KMS-11 (cell line): ENCODE data around the gene NRXN3.

Source experiments
- H2AFZ ChIP-seq: fragments of 200-600 bp; sonication (generic); 2 replicates; pipeline ENCODE4 v1.6.1; 2016; ENCODE audit warnings: antibody characterized with exemption, mixed run types, low read depth
- H3K27ac ChIP-seq: fragments of 200-600 bp; sonication (generic); 2 replicates; pipeline ENCODE4 v1.6.1; 2016; ENCODE audit warnings: mild to moderate bottlenecking, mixed run types
- H3K27me3 ChIP-seq: fragments of 200-600 bp; sonication (generic); 2 replicates; pipeline ENCODE4 v1.6.1; 2017; ENCODE audit warnings: mild to moderate bottlenecking, low read depth, mixed run types, moderate library complexity; ENCODE audit not compliant: insufficient read depth
- H3K36me3 ChIP-seq: fragments of 200-600 bp; sonication (generic); 2 replicates; pipeline ENCODE4 v1.6.1; 2017; ENCODE audit warnings: mild to moderate bottlenecking, mixed run types; ENCODE audit not compliant: insufficient read depth
- H3K4me1 ChIP-seq: fragments of 200-600 bp; sonication (generic); 2 replicates; pipeline ENCODE4 v1.6.1; 2016; ENCODE audit warnings: mild to moderate bottlenecking, low read depth, mixed run types; ENCODE audit not compliant: poor library complexity, severe bottlenecking
- H3K4me2 ChIP-seq: fragments of 200-600 bp; sonication (generic); 2 replicates; pipeline ENCODE4 v1.7.0; 2016; ENCODE audit warnings: mild to moderate bottlenecking, mixed run types
- H3K4me3 ChIP-seq: fragments of 200-600 bp; sonication (generic); IDR thresholded peaks from 2 replicates; pipeline ENCODE4 v1.6.1; 2017; ENCODE audit warnings: low read depth, low read length, mixed read lengths; ENCODE audit not compliant: insufficient read depth
- H3K79me2 ChIP-seq: fragments of 200-600 bp; sonication (generic); 2 replicates; pipeline ENCODE4 v1.6.1; 2016; ENCODE audit warnings: low read depth, mixed run types; ENCODE audit not compliant: insufficient read depth
- H3K9ac ChIP-seq: fragments of 200-600 bp; sonication (generic); 2 replicates; pipeline ENCODE4 v1.6.1; 2016; ENCODE audit warnings: mild to moderate bottlenecking, mixed run types
- H4K20me1 ChIP-seq: fragments of 200-600 bp; sonication (generic); 2 replicates; pipeline ENCODE4 v1.6.1; 2016; ENCODE audit warnings: mild to moderate bottlenecking, mixed run types; ENCODE audit not compliant: insufficient read depth
- TF ChIP-seq, protein P1 (sequence below): fragments of 200-600 bp; sonication (generic); conservative IDR thresholded peaks from 2 replicates; pipeline ENCODE4 v1.6.1; 2017; ENCODE audit warnings: low read depth, mild to moderate bottlenecking, antibody characterized with exemption, low read length, moderate library complexity, mixed read lengths

Gene NRXN3

DNA sequence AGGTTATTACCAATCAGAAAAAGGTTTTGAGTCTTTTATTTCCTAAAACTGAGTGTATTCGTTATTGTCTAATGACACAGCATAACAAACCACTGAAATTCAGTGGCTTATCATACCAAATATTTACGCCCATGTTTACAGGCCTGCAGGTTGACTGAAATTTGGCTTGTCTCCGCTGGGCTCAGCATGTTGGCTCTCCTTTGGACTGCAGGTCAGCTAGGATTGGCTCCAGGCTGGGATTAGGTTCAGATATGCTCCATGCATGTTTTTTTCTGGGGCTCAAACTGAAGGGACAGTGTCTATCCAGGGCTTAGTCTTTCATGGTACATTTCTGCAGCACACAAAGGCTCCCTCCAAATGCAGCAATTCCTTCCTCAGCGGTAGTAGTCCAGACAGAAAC lies 1471.2 kb downstream of the NRXN3 start:
- Histone ChIP-seq H3K27ac (no peak overlapping the region), H3K4me1 (no peaks in the 10 kb centered on the region), H3K79me2 (no peaks in the 10 kb centered on the region), H3K27me3 (no peaks in the 10 kb centered on the region), H3K4me2 (no peak overlapping the region), H3K36me3 (no peaks in the 10 kb centered on the region), H2AFZ (no peak overlapping the region), H3K9ac (no peak overlapping the region), H3K4me3 (no peak overlapping the region), H4K20me1 (no peaks in the 10 kb centered on the region)
- TF ChIP-seq, protein P1, sequence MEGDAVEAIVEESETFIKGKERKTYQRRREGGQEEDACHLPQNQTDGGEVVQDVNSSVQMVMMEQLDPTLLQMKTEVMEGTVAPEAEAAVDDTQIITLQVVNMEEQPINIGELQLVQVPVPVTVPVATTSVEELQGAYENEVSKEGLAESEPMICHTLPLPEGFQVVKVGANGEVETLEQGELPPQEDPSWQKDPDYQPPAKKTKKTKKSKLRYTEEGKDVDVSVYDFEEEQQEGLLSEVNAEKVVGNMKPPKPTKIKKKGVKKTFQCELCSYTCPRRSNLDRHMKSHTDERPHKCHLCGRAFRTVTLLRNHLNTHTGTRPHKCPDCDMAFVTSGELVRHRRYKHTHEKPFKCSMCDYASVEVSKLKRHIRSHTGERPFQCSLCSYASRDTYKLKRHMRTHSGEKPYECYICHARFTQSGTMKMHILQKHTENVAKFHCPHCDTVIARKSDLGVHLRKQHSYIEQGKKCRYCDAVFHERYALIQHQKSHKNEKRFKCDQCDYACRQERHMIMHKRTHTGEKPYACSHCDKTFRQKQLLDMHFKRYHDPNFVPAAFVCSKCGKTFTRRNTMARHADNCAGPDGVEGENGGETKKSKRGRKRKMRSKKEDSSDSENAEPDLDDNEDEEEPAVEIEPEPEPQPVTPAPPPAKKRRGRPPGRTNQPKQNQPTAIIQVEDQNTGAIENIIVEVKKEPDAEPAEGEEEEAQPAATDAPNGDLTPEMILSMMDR, result no peak

DNA sequence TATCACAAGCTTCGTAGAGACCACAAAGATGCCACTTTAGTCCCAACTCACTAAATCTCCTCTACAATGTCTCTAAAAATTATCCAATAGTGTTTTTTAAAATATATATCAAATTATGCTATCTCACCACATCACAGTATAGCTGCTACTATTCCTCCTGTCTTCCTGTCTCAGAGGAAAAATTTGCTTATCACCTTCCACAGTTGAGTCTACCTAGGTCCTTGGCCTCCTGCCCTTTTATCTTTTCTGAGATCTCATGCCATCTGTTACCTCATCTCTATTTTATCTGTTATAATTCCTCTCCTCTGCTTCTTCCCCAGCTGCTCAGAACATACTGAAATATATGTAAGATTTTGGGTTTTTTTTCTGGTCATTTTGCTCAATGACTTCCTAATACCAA lies 1473.0 kb downstream of the NRXN3 start:
- no peaks in the 10 kb centered on the region for H3K27me3 ChIP-seq
- H3K27ac ChIP-seq, result no peak overlapping the region
- no peak overlapping the region for H3K9ac ChIP-seq
- H3K4me2 ChIP-seq, result no peak overlapping the region
- H2AFZ ChIP-seq, result no peak overlapping the region
- H3K36me3 ChIP-seq, result no peaks in the 10 kb centered on the region
- no peaks in the 10 kb centered on the region for H3K4me1 ChIP-seq
- H3K4me3 ChIP-seq, result no peak overlapping the region
- TF ChIP-seq, protein P1, result no peak
- no peaks in the 10 kb centered on the region for H3K79me2 ChIP-seq
- H4K20me1 ChIP-seq, result no peaks in the 10 kb centered on the region

DNA sequence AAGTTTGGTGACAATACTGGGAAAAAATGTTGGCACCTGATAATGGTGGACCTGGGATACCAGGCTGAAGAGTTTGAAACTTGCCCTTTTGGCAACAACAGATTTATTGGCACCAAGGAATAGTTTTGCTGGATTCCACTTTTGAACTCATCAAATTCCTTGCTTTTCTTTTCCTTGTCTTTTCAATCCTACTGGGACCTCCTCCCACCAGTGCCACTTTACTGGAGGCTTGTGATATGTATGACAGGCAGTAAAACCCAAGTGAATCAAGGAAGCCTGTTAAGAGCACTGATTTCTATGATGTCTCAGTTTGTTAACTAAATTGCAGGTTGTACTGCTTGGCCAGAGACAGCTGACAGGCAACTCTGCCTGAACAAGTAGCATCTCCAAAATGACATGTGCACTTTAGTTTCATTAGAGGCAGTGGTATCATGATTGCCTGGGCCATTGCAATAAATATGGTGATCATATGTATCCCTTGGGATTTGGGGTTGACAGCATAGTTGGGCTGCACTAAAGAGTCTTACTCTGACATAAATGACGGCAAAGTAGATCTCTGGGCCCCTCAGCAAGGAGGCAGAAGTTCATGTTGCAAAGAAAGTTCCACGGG lies 1475.7 kb downstream of the NRXN3 start:
- Histone ChIP-seq H3K4me1 (no peaks in the 10 kb centered on the region), H2AFZ (no peak overlapping the region), H3K4me2 (no peak overlapping the region), H3K4me3 (no peak overlapping the region), H3K79me2 (no peaks in the 10 kb centered on the region), H3K36me3 (no peaks in the 10 kb centered on the region), H3K27ac (no peak overlapping the region), H3K9ac (no peak overlapping the region), H3K27me3 (no peaks in the 10 kb centered on the region), H4K20me1 (no peaks in the 10 kb centered on the region)
- TF ChIP-seq, protein P1, result no peak

DNA sequence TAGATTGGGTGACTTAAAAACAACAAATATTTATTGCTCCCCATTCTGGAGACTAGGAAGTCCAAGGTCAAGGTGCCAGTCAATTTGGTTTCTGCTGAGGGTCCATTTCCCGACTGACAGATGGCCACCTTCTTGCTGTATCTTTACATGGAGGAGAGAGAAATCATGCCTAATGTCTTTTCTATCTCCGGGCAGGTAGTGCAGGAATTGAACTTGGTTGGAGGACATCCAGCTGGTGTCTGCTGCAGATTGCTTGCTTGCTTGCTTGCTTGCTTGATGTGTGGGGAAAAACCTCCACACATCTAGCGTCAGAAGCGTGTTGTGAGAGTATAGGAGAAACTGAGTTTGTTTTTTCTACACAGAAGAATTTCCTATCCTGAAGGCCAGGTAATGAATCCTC lies 1479.7 kb downstream of the NRXN3 start:
- Histone ChIP-seq H3K4me1 (no peaks in the 10 kb centered on the region), H3K79me2 (no peaks in the 10 kb centered on the region), H4K20me1 (no peaks in the 10 kb centered on the region), H2AFZ (no peak overlapping the region), H3K27me3 (no peaks in the 10 kb centered on the region), H3K36me3 (no peaks in the 10 kb centered on the region), H3K9ac (no peak overlapping the region), H3K4me3 (no peak overlapping the region), H3K4me2 (no peak overlapping the region), H3K27ac (no peak overlapping the region)
- TF ChIP-seq, protein P1, result no peak
